ENCODE measurements around the gene DISC1.
A peak's percentile ranks its signal among the peaks of the same experiment; 100 is the strongest.

Gene DISC1

DNA sequence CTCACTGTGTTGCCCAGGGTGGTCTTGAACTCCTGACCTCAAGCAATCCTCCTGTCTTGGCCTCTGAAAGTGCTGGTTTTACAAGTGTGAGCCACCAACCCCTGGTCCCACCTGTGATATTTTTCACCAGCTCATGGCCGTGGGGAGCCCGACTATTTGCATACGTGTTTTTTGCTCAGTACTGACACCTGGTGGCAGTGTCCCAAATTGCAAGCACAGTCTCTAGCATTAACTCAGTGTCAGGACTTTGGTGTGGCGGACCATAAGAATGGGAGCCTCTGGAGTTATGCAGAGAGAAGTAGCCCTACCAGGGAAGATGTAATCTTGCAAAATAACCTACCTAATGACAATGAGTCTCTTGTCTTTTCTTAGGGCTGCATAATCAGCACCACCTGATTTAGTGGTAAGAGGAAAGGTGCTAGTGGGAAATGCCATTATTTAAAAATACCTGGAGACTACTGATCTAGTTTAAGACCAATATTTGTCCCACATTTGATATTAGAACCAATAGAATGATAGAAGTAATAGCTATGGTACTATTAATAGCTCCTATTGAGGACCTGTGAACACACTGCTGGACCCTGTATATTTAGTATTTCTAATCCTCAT is 305.4 kb downstream of the DISC1 start:
- TF ChIP-seq, protein P1, sequence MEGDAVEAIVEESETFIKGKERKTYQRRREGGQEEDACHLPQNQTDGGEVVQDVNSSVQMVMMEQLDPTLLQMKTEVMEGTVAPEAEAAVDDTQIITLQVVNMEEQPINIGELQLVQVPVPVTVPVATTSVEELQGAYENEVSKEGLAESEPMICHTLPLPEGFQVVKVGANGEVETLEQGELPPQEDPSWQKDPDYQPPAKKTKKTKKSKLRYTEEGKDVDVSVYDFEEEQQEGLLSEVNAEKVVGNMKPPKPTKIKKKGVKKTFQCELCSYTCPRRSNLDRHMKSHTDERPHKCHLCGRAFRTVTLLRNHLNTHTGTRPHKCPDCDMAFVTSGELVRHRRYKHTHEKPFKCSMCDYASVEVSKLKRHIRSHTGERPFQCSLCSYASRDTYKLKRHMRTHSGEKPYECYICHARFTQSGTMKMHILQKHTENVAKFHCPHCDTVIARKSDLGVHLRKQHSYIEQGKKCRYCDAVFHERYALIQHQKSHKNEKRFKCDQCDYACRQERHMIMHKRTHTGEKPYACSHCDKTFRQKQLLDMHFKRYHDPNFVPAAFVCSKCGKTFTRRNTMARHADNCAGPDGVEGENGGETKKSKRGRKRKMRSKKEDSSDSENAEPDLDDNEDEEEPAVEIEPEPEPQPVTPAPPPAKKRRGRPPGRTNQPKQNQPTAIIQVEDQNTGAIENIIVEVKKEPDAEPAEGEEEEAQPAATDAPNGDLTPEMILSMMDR (IDR thresholded peaks at IDR 0.05; ENCODE audit: insufficient read depth, low read depth, low read length, missing control alignments), result peak; percentile 55
- H3K4me3 ChIP-seq (ENCODE audit: low read depth, low read length), result no peak overlapping the region
- peak; percentile 54 for DNase-seq (ENCODE audit: low read depth)

DNA sequence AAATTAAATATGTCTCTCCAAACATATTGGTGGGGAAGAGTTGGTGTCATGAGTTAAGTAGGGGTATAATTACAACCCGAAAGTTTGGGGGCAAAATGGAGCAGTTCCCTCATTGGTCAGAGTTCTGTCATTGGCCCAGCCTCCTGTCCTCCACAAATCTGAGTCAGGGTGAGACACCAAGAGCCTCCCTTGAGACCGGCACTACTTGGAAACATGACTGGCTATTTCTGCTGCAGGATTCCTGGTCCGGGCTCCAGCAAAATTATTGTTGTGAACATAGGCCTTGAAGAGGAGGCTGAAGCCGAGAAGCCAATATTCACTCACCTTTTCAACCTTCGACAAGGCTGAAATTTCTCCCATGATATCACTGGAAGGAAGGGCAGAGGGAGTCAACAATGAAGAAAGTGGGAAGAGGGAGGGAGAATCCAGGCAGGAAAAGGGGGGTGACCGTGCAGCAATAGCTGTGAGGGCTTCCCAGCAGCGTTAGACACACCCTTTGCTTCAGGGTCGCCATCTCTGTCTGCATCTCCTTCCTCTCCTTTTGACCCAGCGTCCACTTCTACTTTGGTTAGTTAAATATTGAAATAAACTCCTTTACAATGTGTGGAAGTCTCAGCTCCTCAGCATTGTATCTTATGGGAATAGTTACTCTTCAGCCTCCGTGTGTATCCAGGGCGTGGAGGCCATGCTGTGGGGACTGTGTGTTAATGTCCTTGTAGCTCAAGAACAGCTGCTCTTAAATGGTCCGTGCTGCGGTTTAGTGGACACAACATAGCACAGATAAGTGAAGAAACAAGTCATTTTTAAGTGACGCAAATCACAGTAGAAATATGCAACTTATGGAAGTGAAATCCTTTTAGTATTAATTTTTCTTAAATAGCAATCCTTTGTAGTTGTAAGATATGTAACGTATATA is 307.4 kb downstream of the DISC1 start:
- TF ChIP-seq, protein P1 (IDR thresholded peaks at IDR 0.05; ENCODE audit: insufficient read depth, low read depth, low read length, missing control alignments), result no peak
- no peak for DNase-seq (ENCODE audit: low read depth)
- no peak overlapping the region for H3K4me3 ChIP-seq (ENCODE audit: low read depth, low read length)

DNA sequence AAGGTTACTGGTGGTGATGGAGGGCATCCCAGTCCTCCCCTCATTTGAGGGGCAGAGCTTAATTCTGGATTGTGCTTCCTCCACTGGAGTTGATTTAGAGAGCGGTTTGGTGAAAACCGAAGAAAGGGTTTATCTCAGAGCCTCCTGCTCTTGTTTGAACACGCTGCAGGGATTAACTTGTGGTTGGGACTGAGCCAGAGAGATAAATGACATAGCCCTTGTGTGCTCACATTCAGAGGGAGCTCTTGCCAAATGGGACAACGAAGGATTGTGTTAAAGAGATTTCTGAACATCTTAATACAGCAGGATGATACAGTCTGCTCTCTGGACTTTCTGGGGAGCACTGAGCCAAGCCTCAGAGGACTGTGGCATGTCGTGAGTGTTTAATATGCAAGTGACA is 308.2 kb downstream of the DISC1 start:
- DNase-seq (ENCODE audit: low read depth), result no peak
- TF ChIP-seq, protein P1 (IDR thresholded peaks at IDR 0.05; ENCODE audit: insufficient read depth, low read depth, low read length, missing control alignments), result no peak

DNA sequence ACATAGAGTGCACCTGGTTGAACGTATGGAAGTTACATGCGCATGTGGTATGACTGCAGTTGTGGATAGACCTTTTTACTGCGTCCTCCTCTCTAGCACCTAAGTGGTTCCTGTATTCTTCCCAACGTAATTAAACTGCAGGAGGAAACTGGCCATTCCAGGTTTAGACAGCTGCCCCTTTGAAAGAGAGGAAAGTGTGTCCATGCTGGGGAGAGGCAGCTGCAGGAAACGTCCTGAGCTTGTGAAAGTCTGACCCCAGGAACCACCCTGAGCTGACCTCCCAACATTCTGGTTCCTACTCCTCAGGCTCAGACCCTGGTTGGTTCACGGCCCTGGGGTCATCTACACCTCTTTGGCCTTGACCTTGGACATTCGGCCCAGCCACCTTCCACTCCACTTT is 309.3 kb downstream of the DISC1 start:
- no peak for DNase-seq (ENCODE audit: low read depth)
- TF ChIP-seq, protein P1 (IDR thresholded peaks at IDR 0.05; ENCODE audit: insufficient read depth, low read depth, low read length, missing control alignments), result no peak
- H3K4me3 ChIP-seq (ENCODE audit: low read depth, low read length), result no peak overlapping the region

More for the DNA sequence above, 308.2 kb downstream of the DISC1 start:
- H3K4me3 ChIP-seq (ENCODE audit: low read depth, low read length), result no peak overlapping the region

DNA sequence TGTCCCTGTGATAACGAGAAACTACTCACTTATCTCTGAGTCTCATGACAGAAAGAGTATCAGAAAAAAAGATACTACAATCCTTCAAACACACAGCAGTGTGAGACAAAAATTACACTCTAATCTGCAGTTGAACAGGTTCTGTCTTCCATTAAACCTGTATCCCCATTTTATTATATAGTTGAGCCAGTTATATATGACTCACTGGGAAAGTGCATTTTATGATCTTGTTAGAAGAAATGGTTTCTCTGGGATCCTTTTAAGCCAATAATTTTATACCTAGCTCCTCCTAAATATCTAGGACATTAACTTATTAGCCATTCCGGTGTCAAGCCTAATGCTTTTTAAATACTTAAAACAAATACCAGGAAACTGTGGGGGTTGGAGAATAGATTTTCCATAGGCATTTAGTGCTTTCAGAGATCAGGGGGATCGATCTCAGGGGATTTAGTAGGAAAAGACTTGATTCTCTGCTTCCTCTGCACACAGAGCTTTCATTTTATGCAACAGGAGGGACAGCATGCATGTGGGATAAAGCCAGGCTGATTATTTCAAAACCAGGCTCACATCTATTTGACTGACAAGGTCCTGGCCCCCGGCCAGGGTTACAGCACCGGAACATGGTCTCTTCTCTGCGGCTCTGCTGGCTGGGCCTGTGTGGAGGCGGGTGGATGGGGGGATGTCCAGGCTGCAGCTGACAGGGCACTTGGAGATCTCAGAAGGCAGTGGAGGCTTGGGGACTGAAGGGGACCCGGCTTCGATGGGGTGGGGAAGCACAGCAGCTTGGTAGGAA is 310.6 kb downstream of the DISC1 start:
- no peak overlapping the region for H3K4me3 ChIP-seq (ENCODE audit: low read depth, low read length)
- TF ChIP-seq, protein P1 (IDR thresholded peaks at IDR 0.05; ENCODE audit: insufficient read depth, low read depth, low read length, missing control alignments), result no peak
- no peak for DNase-seq (ENCODE audit: low read depth)

DNA sequence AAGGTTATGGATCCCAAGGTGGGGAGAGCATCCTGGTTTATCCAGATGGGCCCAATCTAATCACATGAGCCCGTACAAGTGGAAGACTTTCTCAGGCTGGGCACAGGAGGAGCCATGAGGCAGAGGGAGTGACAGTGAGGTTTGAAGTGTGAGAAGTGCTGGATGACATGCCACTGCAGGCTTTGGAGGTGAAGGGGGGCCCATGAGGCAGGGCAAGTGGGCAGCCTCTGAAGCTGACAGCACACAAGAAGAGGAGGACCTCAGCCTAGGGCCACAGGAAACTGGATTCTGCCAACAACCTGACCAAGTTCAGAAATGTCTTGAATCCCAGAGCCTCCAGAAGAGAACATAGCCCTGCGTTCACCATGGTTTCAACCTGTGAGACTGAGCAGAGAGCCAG is 311.6 kb downstream of the DISC1 start:
- TF ChIP-seq, protein P1 (IDR thresholded peaks at IDR 0.05; ENCODE audit: insufficient read depth, low read depth, low read length, missing control alignments), result no peak
- H3K4me3 ChIP-seq (ENCODE audit: low read depth, low read length), result no peak overlapping the region
- DNase-seq (ENCODE audit: low read depth), result no peak
